ENCODE data around the gene PPCS.

DNA sequence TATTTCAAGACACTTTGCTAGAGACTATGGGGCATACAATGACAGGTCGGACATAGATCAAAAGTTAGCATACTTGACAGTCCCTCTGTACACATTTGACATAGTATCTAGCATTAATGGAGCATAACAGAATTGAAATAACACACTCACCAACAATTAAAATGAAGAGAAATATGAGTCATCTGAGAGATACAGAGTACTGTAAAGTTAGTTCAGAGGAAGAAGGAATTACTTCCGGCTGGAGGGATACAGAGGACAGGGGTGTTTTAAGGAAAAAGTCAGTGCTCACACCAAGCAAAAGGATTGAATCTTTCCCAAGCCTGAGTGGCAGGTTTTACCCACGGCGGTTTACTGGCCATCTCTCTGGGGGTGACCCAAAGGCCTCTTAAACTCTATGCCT is 3.0 kb upstream of the PPCS start:
- TF ChIP-seq YY1 (IDR thresholded peaks at IDR 0.05; ENCODE audit: insufficient read depth, insufficient read length) (no peak), ZNF274 (IDR thresholded peaks at IDR 0.05; ENCODE audit: low read depth, low read length) (no peak), SUZ12 (IDR thresholded peaks at IDR 0.05; ENCODE audit: extremely low read depth, insufficient read depth, insufficient read length) (no peak)

All from NT2/D1 (cell line).